Calu3 (cell line): ENCODE results near the gene KCNG2. TPM values are rescaled to one million over a fixed set of nuclear protein-coding genes. Genes with fewer than 3 reads are reported as not detected.

Experiments
- BruUV-seq: library from RNA; stranded (reverse); fragments of 400-500 nt; replicated peaks from 2 replicates; lab custom pipeline; 2021; lab: Mats Ljungman, UMichigan
- CTCF ChIA-PET: fragments of 300-600 bp; sonication (Branson Sonifier 250); formaldehyde crosslinking; loops from one replicate; lab custom pipeline; 2022; ENCODE audit warnings: antibody characterized with exemption; lab: Charles Lee
- DNase-seq: peaks from one replicate; pipeline ENCODE4 v3.0.0; 2022
- H3K27ac Mint-ChIP-seq: one replicate; pipeline ENCODE4 v1.8.0; 2022; ENCODE audit warnings: mixed read lengths; ENCODE audit not compliant: unreplicated experiment
- H3K27me3 Mint-ChIP-seq: one replicate; pipeline ENCODE4 v1.8.0; 2022; ENCODE audit warnings: mixed read lengths; ENCODE audit not compliant: unreplicated experiment
- H3K36me3 Mint-ChIP-seq: one replicate; pipeline ENCODE4 v1.8.0; 2022; ENCODE audit warnings: mild to moderate bottlenecking, moderate library complexity, mixed read lengths; ENCODE audit not compliant: insufficient read depth, unreplicated experiment
- H3K4me1 Mint-ChIP-seq: one replicate; pipeline ENCODE4 v1.8.0; 2022; ENCODE audit warnings: mild to moderate bottlenecking, low read depth, mixed read lengths; ENCODE audit not compliant: unreplicated experiment
- H3K4me3 Mint-ChIP-seq: one replicate; pipeline ENCODE4 v1.8.0; 2022; ENCODE audit warnings: mild to moderate bottlenecking, low read depth, moderate library complexity, mixed read lengths; ENCODE audit not compliant: unreplicated experiment
- H3K9me3 Mint-ChIP-seq: one replicate; pipeline ENCODE4 v1.8.0; 2022; ENCODE audit warnings: low read depth, mixed read lengths; ENCODE audit not compliant: unreplicated experiment
- CTCF ChIP-seq: fragments of 200-600 bp; IDR thresholded peaks from one replicate; pipeline ENCODE4 v1.8.0; 2022; ENCODE audit warnings: antibody characterized with exemption; ENCODE audit not compliant: unreplicated experiment
- intact Hi-C: fragments of 100-400 bp; cut with micrococcal nuclease; formaldehyde crosslinking; loops from one replicate; pipeline ENCODE4 v1.10.0; 2022; ENCODE audit not compliant: unreplicated experiment
- total RNA-seq: library from RNA; stranded (reverse); gene quantifications from 2 replicates; pipeline ENCODE4 v1.2.3, GENCODE V29; 2022

Gene KCNG2
- total RNA-seq, 1 experiment from 2014 or later, result not detected

GRCh38 chr18:79942786-79943607, 145.3 kb downstream of the KCNG2 start:
- no TSS peak for BruUV-seq
- Mint-ChIP-seq H3K4me3 (no peak overlapping the region), H3K27ac (no peak overlapping the region), H3K27me3 (no peaks in the 10 kb centered on the region), H3K9me3 (no peaks in the 10 kb centered on the region), H3K4me1 (no peaks in the 10 kb centered on the region), H3K36me3 (peaks cover 6% of the 10 kb centered on the region)
- no peak for DNase-seq
- CTCF ChIA-PET, result no interaction called here
- intact Hi-C loops, result no loop called here
- TF ChIP-seq CTCF, result no peak

- TF ChIP-seq CTCF, result no peak
- Mint-ChIP-seq H3K27me3 (no peaks in the 10 kb centered on the region), H3K36me3 (peaks cover 3% of the 10 kb centered on the region), H3K27ac (no peak overlapping the region), H3K9me3 (no peaks in the 10 kb centered on the region), H3K4me1 (no peaks in the 10 kb centered on the region), H3K4me3 (no peak overlapping the region)
- intact Hi-C loops, result no loop called here
- CTCF ChIA-PET, result no interaction called here
- DNase-seq, result no peak
- BruUV-seq, result no TSS peak
Measured at GRCh38 chr18:79943608-79944125, 145.9 kb downstream of the KCNG2 start.

GRCh38 chr18:79944126-79944731, 146.5 kb downstream of the KCNG2 start:
- DNase-seq, result no peak
- no peak for TF ChIP-seq CTCF
- no peak overlapping the region for H3K4me3 Mint-ChIP-seq
- no peaks in the 10 kb centered on the region for H3K27me3 Mint-ChIP-seq
- intact Hi-C loops, result no loop called here
- H3K27ac Mint-ChIP-seq, result no peak overlapping the region
- H3K36me3 Mint-ChIP-seq, result peaks cover 8% of the 10 kb centered on the region
- CTCF ChIA-PET, result no interaction called here
- H3K4me1 Mint-ChIP-seq, result no peaks in the 10 kb centered on the region
- H3K9me3 Mint-ChIP-seq, result no peaks in the 10 kb centered on the region
- no TSS peak for BruUV-seq

- CTCF ChIA-PET, result no interaction called here
- DNase-seq, result no peak
- Mint-ChIP-seq H3K4me3 (no peak overlapping the region), H3K4me1 (no peaks in the 10 kb centered on the region), H3K27me3 (no peaks in the 10 kb centered on the region), H3K27ac (no peak overlapping the region), H3K9me3 (no peaks in the 10 kb centered on the region), H3K36me3 (peaks cover 8% of the 10 kb centered on the region)
- no peak for TF ChIP-seq CTCF
- intact Hi-C loops, result no loop called here
- BruUV-seq, result no TSS peak
Measured at GRCh38 chr18:79944746-79945117, 147.0 kb downstream of the KCNG2 start.
